K562 (cell line): ENCODE measurements around the gene TLE4. TPM values are rescaled to one million over a fixed set of nuclear protein-coding genes. Genes with fewer than 3 reads are reported as not detected.

Experiments
- ATAC-seq: fragments of 200-7000 bp; cut with Tn5 transposase; 3 replicates; pipeline ENCODE4 v1.9.1; 2020; ENCODE audit warnings: moderate library complexity
- BruUV-seq: library from RNA; stranded (reverse); fragments of 400-500 nt; replicated peaks from 2 replicates; lab custom pipeline; 2021; lab: Mats Ljungman, UMichigan
- CTCF ChIA-PET: fragments of 300-600 bp; formaldehyde crosslinking; extraction: SDS; loops from one replicate; lab custom pipeline; 2021; ENCODE audit warnings: low intra/inter-chr PET ratio; lab: Yijun Ruan, JAX
- POLR2A ChIA-PET: fragments of 300-600, 350-650 bp; sonication (Branson Sonifier 250); formaldehyde crosslinking; extraction: SDS; loops from one replicate; lab custom pipeline; 2021; ENCODE audit warnings: antibody characterized with exemption, inconsistent platforms; lab: Yijun Ruan, JAX
- DNase-seq, 4 experiments: peaks; one replicate each; pipeline versions ENCODE4 v3.0.0 to v3.0.0-alpha.2; 2011 to 2018; ENCODE audit warnings: low spot score in 3 of 4, mixed read lengths in 3 of 4; ENCODE audit errors: extremely low read depth in 1 of 4
- FAIRE-seq: peaks from 2 replicates; lab custom pipeline; 2011; peaks lifted over from hg19 to GRCh38; lab: Jason Lieb, UNC
- H2AFZ ChIP-seq: 2 replicates; pipeline ENCODE4 v1.6.0; 2011; ENCODE audit warnings: low read depth, low read length, control low read depth, inconsistent platforms
- H3K27ac ChIP-seq: fragments of 200-600 bp; 3 replicates; pipeline ENCODE4 v1.8.0; 2011; ENCODE audit warnings: low read depth, mild to moderate bottlenecking, control low read depth, inconsistent platforms, low read length, moderate library complexity, mixed read lengths; ENCODE audit errors: extremely low read depth
- H3K27me3 ChIP-seq, 2 experiments: fragments of 300-600 bp in 1 of 2; 2 replicates in 1 of 2; 3 replicates in 1 of 2; pipeline versions ENCODE4 v1.6.0 to v1.8.0; 2011; ENCODE audit warnings: inconsistent platforms in 2 of 2, low read length in 2 of 2, mild to moderate bottlenecking in 1 of 2, mixed read lengths in 1 of 2, moderate library complexity in 1 of 2; ENCODE audit not compliant: control insufficient read depth in 2 of 2, insufficient read depth in 2 of 2
- H3K36me3 ChIP-seq: fragments of 300-600 bp; 3 replicates; pipeline ENCODE4 v1.8.0; 2011; ENCODE audit warnings: mild to moderate bottlenecking, low read length, inconsistent platforms; ENCODE audit not compliant: control insufficient read depth, insufficient read depth
- H3K4me1 ChIP-seq, 2 experiments: fragments of 200-600 bp in 1 of 2; replicated peaks in 1 of 2; 2 replicates in 1 of 2; 3 replicates in 1 of 2; pipeline versions ENCODE4 v1.5.1 to v1.8.0; 2011; ENCODE audit warnings: inconsistent platforms in 2 of 2, low read length in 2 of 2, mild to moderate bottlenecking in 1 of 2, mixed read lengths in 1 of 2, moderate library complexity in 1 of 2; ENCODE audit not compliant: control insufficient read depth in 2 of 2, insufficient read depth in 2 of 2
- H3K4me2 ChIP-seq: 2 replicates; pipeline ENCODE4 v1.6.1; 2011; ENCODE audit warnings: low read length, control low read depth, inconsistent platforms, mixed read lengths; ENCODE audit not compliant: insufficient read depth
- H3K4me3 ChIP-seq: fragments of 200-600 bp; sonication (generic), shearing (Covaris generic); 2 replicates; pipeline ENCODE4 v1.5.1; 2016; ENCODE audit warnings: control low read depth, inconsistent platforms
- H3K79me2 ChIP-seq: fragments of 200-600 bp; 3 replicates; pipeline ENCODE4 v1.8.0; 2011; ENCODE audit warnings: low read length, inconsistent platforms; ENCODE audit not compliant: control insufficient read depth, insufficient read depth
- H3K9ac ChIP-seq, 2 experiments: 2 replicates each; pipeline versions ENCODE4 v1.6.0 to v1.6.1; 2011; ENCODE audit warnings: low read depth in 2 of 2, low read length in 2 of 2, control low read depth in 1 of 2, inconsistent platforms in 1 of 2, mild to moderate bottlenecking in 1 of 2, mixed read lengths in 1 of 2; ENCODE audit not compliant: insufficient read depth in 1 of 2
- H3K9me1 ChIP-seq: one replicate; pipeline ENCODE4 v1.6.0; 2011; ENCODE audit warnings: inconsistent platforms, mild to moderate bottlenecking, low read length, moderate library complexity; ENCODE audit not compliant: control insufficient read depth, insufficient read depth
- H3K9me3 ChIP-seq: replicated peaks from 2 replicates; pipeline ENCODE4 v1.5.1; 2011; ENCODE audit warnings: low read depth, low read length, inconsistent platforms; ENCODE audit not compliant: control insufficient read depth, insufficient read depth
- H4K20me1 ChIP-seq: replicated peaks from 2 replicates; pipeline ENCODE4 v1.6.1; 2011; ENCODE audit warnings: low read length, inconsistent platforms, mixed read lengths; ENCODE audit not compliant: control insufficient read depth, insufficient read depth
- CC2D1A ChIP-seq: fragments of 450-650 bp; IDR thresholded peaks from 2 replicates; pipeline ENCODE4 v1.6.1; 2017; ENCODE audit warnings: mild to moderate bottlenecking
- E2F3 ChIP-seq: fragments of 250-450 bp; sonication (Bioruptor Pico); IDR thresholded peaks from 2 replicates; pipeline ENCODE4 v1.4.0; 2020; ENCODE audit warnings: mild to moderate bottlenecking
- FOS ChIP-seq: IDR thresholded peaks from 3 replicates; pipeline ENCODE4 v1.6.1; 2011; ENCODE audit not compliant: insufficient read length; ENCODE audit errors: extremely low read depth
- GATA2 ChIP-seq: sonication (generic); formaldehyde crosslinking; IDR thresholded peaks from 2 replicates; pipeline ENCODE4 v1.4.0; 2020; ENCODE audit warnings: mild to moderate bottlenecking, missing genetic modification reagents
- HEY1 ChIP-seq: fragments of 250-450 bp; sonication (Bioruptor Pico); IDR thresholded peaks from 2 replicates; pipeline ENCODE4 v1.5.0; 2020; ENCODE audit warnings: mild to moderate bottlenecking, moderate library complexity, borderline replicate concordance
- HLTF ChIP-seq: fragments of 450-650 bp; IDR thresholded peaks from 2 replicates; pipeline ENCODE4 v1.6.1; 2016
- LEF1 ChIP-seq: fragments of 450-650 bp; IDR thresholded peaks from 2 replicates; pipeline ENCODE4 v1.6.1; 2016; ENCODE audit warnings: mild to moderate bottlenecking
- PML ChIP-seq: IDR thresholded peaks from 2 replicates; pipeline ENCODE4 v1.6.1; 2012; ENCODE audit warnings: low read length, inconsistent platforms
- SAP30 ChIP-seq: fragments of 200-600 bp; sonication (generic); IDR thresholded peaks from 2 replicates; pipeline ENCODE4 v1.6.1; 2012; ENCODE audit warnings: borderline replicate concordance, low read depth, mild to moderate bottlenecking, moderate library complexity, low read length, control low read depth, inconsistent platforms; ENCODE audit not compliant: insufficient read depth, poor library complexity, severe bottlenecking
- SETDB1 ChIP-seq: IDR thresholded peaks from one replicate; pipeline ENCODE4 v1.6.1; 2012; ENCODE audit warnings: low read length, control low read depth, inconsistent platforms
- SMARCB1 ChIP-seq: IDR thresholded peaks from 2 replicates; pipeline ENCODE4 v1.6.1; 2011; ENCODE audit warnings: improper control_type of control experiment, low read depth; ENCODE audit not compliant: insufficient read length
- WHSC1 ChIP-seq: IDR thresholded peaks from one replicate; pipeline ENCODE4 v1.6.1; 2012; ENCODE audit warnings: low read length, control low read depth, inconsistent platforms
- ZNF174 ChIP-seq: fragments of 250-450 bp; sonication (Bioruptor Pico); IDR thresholded peaks from 2 replicates; pipeline ENCODE4 v1.4.0; 2020; ENCODE audit warnings: mild to moderate bottlenecking
- ZNF561 ChIP-seq: fragments of 450-650 bp; formaldehyde crosslinking; conservative IDR thresholded peaks from 2 replicates; pipeline ENCODE4 v1.4.0; 2020; ENCODE audit warnings: mild to moderate bottlenecking, moderate library complexity
- ZNF589 ChIP-seq: fragments of 200-800 bp; sonication (Bioruptor generic); IDR thresholded peaks from 2 replicates; pipeline ENCODE4 v1.6.1; 2016; ENCODE audit warnings: low read depth, missing genetic modification characterization, missing compliant biosample characterization
- WGBS: fragments of 100-300 bp; shearing (Covaris generic); methylation state at CpG from one replicate; pipeline ENCODE4 v1.1.6; 2016; ENCODE audit warnings: low coverage, mixed read lengths; ENCODE audit not compliant: insufficient coverage; ENCODE audit errors: missing lambda C conversion rate; 5-methylcytosine and 5-hydroxymethylcytosine counted together
- in situ Hi-C: fragments of 300-500 bp; cut with MboI; formaldehyde crosslinking; loops from 4 replicates; pipeline ENCODE4 v1.15.0; 2018; ENCODE audit warnings: inconsistent platforms, mixed read lengths
- intact Hi-C: fragments of 100-400 bp; cut with micrococcal nuclease; formaldehyde crosslinking; loops from 2 replicates; pipeline ENCODE4 v1.14.2; 2022
- polyA plus RNA-seq, 8 experiments: library from polyadenylated mRNA; depleted of rRNA in 4 of 8; stranded (reverse) in 5 of 8; unstranded in 3 of 8; fragments of >200 nt; fragmentation: Nextera tagmentation in 2 of 8; fragmentation: Illumina TruSeq in 1 of 8; extraction: Ambion mirVana in 2 of 8; extraction: Trizol in 1 of 8; gene quantifications; 2 replicates each; pipeline versions ENCODE4 v1.2.1 to v1.2.3, GENCODE V29; 2011 to 2014; ENCODE audit warnings: inconsistent platforms in 1 of 8, missing spikeins in 1 of 8
- total RNA-seq, 7 experiments: library from RNA; depleted of rRNA in 6 of 7; stranded (reverse); fragments of >200 nt in 6 of 7; fragmentation: Illumina TruSeq in 2 of 7; extraction: Trizol in 2 of 7; gene quantifications; 2 replicates each; pipeline versions ENCODE4 v1.2.1 to v1.2.3, GENCODE V29; 2011 to 2021; ENCODE audit warnings: low replicate concordance in 1 of 7
- TF ChIP-seq, protein P1 (sequence below): fragments of 450-650 bp; IDR thresholded peaks from 2 replicates; pipeline ENCODE4 v1.6.1; 2014; ENCODE audit warnings: low read depth, mild to moderate bottlenecking, moderate library complexity, borderline replicate concordance
- TF ChIP-seq, protein P2 (sequence below): fragments of 150-350 bp; conservative IDR thresholded peaks from 2 replicates; pipeline ENCODE4 v1.6.1; 2014; ENCODE audit warnings: low read length

TLE4 gene
- total and polyA plus RNA-seq, 9 of the 15 experiments (the other 6 are each of a cell fraction or from before 2014, with no cell fraction given) = 1.1 to 8.8 (median 5.7) TPM

DNA sequence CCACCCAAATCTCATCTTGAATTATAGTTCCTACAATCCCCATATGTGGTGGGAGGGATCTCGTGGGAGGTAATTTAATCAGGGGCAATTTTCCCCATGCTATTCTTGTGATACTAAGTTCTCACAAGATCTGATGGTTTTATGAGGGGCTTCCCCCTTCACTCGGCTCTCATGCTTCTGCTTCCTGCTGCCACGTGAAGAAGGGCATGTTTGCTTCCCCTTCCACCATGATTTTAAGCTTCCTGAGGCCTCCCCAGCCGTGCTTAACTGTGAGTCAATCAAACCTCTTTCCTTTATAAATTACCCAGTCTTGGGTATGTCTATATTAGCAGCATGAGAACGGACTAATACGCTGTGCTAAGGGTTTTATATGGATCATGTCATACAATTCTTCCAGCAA, 72.3 kb downstream of the TLE4 start:
- ATAC-seq = no peak
- CTCF ChIA-PET = no interaction called here

DNA sequence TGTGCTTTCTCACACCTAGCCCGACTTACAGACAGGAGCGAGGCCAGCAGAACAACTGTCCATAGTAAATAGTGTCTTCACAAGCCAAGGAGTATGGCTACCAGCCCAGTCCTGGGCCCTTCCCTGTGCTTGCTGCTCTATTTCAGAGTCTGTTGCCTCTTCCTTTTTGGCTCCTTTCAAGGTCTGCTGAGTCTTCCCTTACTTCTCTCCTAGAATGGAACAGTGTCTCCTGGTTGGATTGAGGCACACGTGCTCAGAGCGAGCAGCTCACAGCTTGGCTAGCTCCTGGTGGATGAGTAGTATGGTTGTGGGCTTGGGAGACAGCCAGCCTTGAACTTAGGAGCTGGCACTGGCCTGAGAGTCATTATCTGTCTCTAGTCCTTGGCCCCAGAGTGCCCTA, 72.8 kb downstream of the TLE4 start:
- Histone ChIP-seq H3K9me3 (no peaks in the 10 kb centered on the region), H3K9me1 (no peaks in the 10 kb centered on the region), H3K9ac (no peak overlapping the region), H3K27me3 (no peaks in the 10 kb centered on the region), H3K27ac (no peak overlapping the region), H3K36me3 (no peaks in the 10 kb centered on the region), H2AFZ (no peak overlapping the region), H3K79me2 (no peaks in the 10 kb centered on the region), H3K4me1 (no peaks in the 10 kb centered on the region), H3K4me3 (no peak overlapping the region), H3K4me2 (no peak overlapping the region), H4K20me1 (no peaks in the 10 kb centered on the region)
- BruUV-seq = no TSS peak
- ChIA-PET CTCF (no interaction called here), POLR2A (no interaction called here)
- WGBS = 18% methylated on average over 4 of the region's 4 CpGs
- no peak for DNase-seq
- in situ Hi-C loops (no loop called here), intact Hi-C loops (no loop called here)
- no peak for ATAC-seq
- no peak for FAIRE-seq
- no peak for TF ChIP-seq ZNF589 (CRISPR knock-in tag)
- TF ChIP-seq E2F3 (CRISPR knock-in tag) = no peak
- TF ChIP-seq, protein P1, sequence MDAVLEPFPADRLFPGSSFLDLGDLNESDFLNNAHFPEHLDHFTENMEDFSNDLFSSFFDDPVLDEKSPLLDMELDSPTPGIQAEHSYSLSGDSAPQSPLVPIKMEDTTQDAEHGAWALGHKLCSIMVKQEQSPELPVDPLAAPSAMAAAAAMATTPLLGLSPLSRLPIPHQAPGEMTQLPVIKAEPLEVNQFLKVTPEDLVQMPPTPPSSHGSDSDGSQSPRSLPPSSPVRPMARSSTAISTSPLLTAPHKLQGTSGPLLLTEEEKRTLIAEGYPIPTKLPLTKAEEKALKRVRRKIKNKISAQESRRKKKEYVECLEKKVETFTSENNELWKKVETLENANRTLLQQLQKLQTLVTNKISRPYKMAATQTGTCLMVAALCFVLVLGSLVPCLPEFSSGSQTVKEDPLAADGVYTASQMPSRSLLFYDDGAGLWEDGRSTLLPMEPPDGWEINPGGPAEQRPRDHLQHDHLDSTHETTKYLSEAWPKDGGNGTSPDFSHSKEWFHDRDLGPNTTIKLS = no peak
- no peak for TF ChIP-seq SAP30
- no peak for TF ChIP-seq SMARCB1
- TF ChIP-seq SETDB1 = no peak
- TF ChIP-seq ZNF561 (CRISPR knock-in tag) = no peak
- no peak for TF ChIP-seq LEF1
- TF ChIP-seq HEY1 (CRISPR knock-in tag) = no peak
- TF ChIP-seq, protein P2, sequence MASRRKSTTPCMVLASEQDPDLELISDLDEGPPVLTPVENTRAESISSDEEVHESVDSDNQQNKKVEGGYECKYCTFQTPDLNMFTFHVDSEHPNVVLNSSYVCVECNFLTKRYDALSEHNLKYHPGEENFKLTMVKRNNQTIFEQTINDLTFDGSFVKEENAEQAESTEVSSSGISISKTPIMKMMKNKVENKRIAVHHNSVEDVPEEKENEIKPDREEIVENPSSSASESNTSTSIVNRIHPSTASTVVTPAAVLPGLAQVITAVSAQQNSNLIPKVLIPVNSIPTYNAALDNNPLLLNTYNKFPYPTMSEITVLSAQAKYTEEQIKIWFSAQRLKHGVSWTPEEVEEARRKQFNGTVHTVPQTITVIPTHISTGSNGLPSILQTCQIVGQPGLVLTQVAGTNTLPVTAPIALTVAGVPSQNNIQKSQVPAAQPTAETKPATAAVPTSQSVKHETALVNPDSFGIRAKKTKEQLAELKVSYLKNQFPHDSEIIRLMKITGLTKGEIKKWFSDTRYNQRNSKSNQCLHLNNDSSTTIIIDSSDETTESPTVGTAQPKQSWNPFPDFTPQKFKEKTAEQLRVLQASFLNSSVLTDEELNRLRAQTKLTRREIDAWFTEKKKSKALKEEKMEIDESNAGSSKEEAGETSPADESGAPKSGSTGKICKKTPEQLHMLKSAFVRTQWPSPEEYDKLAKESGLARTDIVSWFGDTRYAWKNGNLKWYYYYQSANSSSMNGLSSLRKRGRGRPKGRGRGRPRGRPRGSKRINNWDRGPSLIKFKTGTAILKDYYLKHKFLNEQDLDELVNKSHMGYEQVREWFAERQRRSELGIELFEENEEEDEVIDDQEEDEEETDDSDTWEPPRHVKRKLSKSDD = no peak
- TF ChIP-seq HLTF = no peak
- TF ChIP-seq PML = no peak

More for the DNA sequence above, 72.3 kb downstream of the TLE4 start:
- POLR2A ChIA-PET = no interaction called here
- no TSS peak for BruUV-seq
- no peak for DNase-seq
- Histone ChIP-seq H4K20me1 (no peaks in the 10 kb centered on the region), H2AFZ (no peak overlapping the region), H3K4me2 (no peak overlapping the region), H3K27me3 (no peaks in the 10 kb centered on the region), H3K9me1 (no peaks in the 10 kb centered on the region), H3K9me3 (no peaks in the 10 kb centered on the region)
- in situ Hi-C loops = no loop called here
- intact Hi-C loops = no loop called here
- no peak for TF ChIP-seq GATA2
- no peak for TF ChIP-seq WHSC1
- TF ChIP-seq ZNF174 (CRISPR knock-in tag) = no peak
- no peak for TF ChIP-seq FOS
- no peak for TF ChIP-seq CC2D1A
- TF ChIP-seq, all 486 proteins: peak for 0
- FAIRE-seq = no peak
- no peak overlapping the region for H3K4me3 ChIP-seq
- H3K36me3 ChIP-seq = no peaks in the 10 kb centered on the region
- WGBS = 22% methylated on average over 4 of the region's 6 CpGs
- no peak overlapping the region for H3K27ac ChIP-seq
- no peaks in the 10 kb centered on the region for H3K4me1 ChIP-seq
- H3K9ac ChIP-seq = no peak overlapping the region
- no peaks in the 10 kb centered on the region for H3K79me2 ChIP-seq
